Hematopoietic multipotent progenitor cell treated with erythropoietin and hydrocortisone succinate and interleukin-3 and kit ligand, for 17 days (in vitro differentiated cells): Measurements from ENCODE around the gene FLRT1.

ENCODE experiments used
- DNase-seq: peaks from one replicate; pipeline ENCODE4 v3.0.0-alpha.2; 2015; ENCODE audit warnings: low spot score

Gene FLRT1

DNA sequence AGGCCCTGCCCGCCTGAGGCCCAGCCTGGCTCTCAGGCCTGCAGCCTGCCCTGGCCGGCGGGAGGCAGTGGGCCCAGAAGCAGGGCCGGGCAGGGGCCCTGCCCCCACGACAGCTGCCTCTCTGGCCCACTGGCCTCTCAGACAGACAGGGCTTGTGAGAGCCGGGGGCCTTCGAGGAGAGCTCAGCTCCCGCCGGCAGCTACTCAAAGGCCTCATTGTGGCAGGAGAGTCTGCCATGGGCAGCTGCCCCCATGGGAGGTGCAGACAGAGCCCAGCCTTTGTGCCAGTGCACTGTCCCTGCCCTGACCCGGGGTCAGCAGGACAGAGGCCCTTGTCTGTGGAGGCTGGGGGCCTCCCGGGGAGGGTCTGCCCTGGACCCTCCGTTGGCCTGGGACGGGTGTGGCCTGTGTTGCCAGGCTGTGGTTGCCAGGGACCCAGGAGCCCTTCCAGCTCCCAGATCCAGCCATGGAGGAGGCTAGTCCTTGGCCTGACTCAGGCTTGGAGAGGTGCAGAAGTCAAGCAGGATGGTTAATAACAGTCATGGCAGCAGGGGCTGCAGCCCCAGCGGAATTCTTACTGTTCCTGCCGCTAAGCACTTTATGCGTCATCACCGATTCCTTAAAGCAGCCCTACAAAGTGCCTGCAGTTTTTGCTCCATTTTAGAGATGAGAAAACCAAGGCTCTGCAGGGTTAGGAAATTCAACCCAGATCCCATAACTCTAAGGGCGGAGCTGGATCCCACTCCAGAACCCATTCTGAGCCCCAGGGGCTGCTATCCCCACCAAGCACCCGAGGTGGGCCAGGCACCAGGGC, 12.5 kb downstream of the FLRT1 start:
- DNase-seq = no peak

DNA sequence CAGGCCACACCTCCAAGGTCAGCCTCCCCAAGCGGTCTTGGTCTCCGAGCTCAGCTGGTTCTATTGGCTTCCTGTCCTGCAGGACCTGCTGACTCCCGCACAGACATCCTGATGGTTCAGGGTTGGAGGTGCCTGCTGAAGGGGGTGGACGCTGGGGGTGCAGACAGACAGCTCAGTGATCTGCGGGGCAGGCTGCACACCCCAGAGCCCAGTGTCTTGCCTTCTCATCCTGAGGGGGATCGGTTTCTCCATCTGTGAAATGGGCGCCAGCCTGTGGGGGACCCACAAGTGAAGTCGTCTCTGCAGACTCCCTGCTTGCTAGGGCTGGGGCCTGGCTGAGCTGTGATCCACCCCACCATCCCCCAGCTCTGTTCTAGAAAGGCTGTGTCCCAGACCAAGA, 13.8 kb downstream of the FLRT1 start:
- DNase-seq = no peak

DNA sequence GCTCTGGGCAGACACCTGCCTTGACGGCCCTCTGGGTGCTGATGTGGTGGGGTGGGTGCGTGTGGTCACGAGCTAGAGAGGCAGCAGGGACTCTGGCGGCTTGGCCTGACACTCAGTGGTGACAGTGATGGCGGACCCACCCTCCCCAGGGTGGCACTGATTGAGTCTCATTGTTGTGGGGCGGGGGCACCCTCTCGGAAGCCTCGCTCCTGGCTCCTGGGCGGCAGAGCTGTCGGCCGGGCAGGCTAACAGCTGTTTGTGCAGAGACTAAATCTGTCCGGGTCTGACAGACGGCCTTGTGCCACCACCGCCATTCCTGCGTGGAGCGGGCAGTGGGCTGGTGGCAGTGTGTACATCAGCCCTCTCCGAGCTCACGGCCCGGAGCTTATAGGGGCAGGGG, 15.6 kb downstream of the FLRT1 start:
- DNase-seq = no peak

DNA sequence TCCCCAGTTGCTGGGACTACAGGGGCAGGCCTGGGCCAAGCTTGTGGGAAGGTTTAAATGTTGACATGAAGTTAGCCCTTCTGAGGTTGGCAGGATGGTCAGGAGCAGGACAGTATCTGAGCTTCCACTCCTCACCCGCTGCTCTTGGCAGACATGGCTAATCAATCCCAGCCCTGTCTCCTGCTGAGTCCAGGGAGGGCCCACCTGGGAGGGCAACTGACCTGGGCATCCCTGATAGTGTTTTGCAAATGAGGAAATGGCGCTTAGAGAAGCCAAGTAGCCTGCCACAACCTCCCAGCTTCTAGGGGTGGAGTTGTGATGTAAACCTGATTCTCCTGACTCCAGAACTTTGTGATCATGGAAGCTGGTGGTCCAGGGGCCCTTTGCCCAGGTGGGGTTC, 16.7 kb downstream of the FLRT1 start:
- no peak for DNase-seq

DNA sequence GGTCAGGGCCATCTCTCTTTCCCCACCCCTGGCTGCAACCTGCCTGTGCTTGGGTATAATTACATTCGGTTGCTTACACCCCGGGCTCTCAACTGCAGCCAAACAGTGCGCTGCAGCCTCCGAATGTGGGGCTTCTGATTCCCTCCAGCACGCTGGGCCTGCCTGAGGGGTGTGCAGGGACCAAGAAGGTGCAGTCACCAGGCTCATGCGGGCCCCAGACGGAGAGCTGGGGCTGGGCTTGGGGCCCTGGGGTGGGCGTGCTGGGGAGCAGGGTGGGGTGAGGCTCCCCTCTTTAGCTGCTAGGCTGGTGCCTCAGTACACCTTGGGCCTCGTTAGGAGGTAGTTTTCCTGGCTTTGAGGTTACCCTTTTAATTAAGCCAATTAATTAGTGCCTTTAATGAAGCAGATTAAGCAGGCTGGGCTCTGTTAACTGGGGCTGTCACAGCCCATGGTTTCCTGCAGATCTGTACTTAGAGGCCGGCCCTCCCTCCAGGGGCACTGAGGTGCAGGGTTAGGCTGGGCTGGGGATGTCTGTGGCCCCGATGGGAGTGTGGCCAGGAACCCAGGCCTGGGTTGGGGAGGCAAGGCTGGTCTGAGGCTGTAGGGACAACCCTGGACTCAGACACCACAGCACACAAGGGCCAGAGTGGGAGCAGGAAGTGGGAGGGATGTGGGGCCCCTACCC, 17.3 kb downstream of the FLRT1 start:
- no peak for DNase-seq

DNA sequence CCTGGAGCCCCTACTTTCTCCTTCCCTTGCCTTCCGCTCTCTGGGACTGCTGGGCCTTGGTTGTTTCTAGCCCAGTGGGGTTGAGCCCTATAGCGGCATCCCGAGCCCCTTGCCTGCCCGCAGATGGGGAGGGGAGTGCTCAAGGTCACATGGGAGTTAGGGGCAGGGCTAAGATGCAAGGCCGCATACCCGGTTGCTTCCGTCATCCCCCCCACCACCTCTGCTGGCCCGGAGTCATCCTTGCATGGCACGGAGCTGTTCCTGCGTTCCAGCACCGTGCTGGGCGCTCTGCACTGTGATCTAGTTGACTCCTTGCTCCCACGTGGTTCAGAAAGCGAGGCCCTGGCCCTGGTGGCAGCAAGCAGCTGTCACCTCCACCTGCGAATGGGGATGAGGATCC, 18.0 kb downstream of the FLRT1 start:
- DNase-seq = no peak

DNA sequence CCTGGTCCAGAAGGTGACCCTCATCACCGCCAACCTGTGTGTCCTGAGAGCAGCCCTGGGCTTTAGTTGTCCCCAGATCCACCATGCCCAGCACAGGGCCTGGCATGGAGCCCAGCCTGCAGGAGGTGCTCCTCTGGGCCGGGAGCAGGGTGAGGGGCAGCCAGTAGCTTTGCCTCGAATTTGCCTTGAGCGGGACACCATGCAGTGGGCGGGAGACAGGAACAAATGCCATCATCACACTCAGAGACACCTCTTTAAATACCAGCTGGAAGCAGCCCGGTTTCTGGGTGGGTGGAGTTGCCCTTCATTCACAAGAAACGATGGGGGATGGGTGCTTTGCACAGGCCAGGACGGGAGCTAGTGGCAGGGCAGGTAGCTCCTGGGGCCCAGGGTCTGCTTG, 19.3 kb downstream of the FLRT1 start:
- DNase-seq = no peak

DNA sequence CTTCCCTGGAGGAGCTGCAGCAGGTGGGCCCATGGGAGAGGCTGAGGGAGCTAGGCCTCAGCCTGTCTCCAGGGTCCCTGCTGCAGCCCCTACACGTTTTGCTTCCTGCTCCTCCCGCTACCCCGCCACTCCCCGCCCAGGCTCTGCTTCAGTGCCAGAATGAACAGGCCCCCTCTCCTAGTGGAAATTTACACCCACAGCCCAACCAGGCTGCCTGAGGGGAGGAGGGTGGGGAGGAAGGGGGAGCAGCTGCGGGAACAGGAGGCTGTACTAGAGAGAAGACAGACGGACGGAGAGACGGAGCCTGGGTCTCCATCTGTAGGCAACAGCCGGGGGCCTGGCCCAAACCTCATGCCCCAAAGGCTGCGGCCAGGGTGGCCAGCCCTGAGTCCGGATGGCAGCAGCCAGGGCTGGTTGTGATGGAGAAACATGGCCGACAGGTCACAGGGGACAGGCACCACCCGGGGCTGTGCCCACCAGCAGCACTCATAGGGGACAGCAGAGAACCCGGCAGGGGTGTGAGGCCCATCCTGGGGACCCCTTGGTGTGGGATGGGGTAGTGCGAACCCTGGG, 20.6 kb downstream of the FLRT1 start:
- no peak for DNase-seq

DNA sequence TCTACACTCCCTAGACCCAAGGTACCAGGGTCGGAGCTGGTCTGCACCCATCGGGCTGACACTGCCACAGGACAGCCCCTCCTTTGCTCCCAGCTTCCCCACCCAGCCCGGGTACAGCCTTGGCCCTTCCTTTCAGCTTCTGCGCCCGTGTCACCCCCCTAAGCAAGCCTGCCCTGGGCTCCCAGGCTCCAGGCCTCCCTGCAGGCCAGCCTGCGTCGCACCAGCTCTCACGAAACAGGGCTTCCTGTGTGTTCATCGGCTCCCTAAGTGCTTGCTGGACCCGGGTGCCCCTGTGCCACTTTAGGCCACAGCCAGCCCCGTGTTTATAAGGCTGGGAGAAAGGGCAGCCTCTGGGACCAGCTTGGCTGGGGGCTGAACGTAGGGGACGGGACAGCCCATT, 21.1 kb downstream of the FLRT1 start:
- no peak for DNase-seq

DNA sequence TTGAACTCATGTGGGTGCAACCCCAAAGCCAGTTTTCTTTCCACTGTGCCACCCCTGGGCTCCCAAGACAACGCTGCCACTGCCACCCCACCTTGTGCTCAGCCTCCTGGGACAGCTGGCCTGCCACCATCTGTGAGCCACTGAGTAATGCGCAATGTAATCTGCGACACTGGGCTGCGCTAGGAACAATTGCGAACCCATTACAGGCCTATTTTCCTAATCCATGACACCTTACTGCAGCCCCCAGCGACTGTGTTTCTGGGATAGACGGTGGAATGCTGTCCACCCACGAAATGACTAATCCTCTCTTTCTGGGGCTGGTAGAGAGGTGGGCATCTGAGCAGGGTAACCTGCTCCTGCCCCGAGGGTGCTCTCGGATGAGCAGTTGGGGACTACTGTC, 22.2 kb downstream of the FLRT1 start:
- no peak for DNase-seq

DNA sequence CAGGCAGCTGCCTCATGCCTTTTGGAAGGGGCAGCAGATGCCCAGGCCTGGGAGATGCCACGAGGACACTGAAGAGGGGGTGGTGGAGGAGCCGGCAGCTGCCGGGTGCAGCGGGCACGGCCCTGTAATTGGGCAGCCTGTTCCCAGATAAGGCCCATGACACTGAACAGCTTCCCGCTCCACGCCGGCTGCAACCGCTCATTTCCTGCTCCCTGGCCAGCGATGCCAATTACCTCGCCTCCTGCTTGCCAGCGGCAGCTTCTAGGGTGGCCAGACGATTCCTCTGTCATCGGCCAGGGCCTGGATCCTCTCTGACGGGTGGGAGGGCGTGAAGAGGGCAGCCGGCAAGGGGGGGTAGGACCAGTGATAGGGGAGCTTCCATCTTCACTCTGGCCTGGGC, 22.8 kb downstream of the FLRT1 start:
- DNase-seq = no peak

DNA sequence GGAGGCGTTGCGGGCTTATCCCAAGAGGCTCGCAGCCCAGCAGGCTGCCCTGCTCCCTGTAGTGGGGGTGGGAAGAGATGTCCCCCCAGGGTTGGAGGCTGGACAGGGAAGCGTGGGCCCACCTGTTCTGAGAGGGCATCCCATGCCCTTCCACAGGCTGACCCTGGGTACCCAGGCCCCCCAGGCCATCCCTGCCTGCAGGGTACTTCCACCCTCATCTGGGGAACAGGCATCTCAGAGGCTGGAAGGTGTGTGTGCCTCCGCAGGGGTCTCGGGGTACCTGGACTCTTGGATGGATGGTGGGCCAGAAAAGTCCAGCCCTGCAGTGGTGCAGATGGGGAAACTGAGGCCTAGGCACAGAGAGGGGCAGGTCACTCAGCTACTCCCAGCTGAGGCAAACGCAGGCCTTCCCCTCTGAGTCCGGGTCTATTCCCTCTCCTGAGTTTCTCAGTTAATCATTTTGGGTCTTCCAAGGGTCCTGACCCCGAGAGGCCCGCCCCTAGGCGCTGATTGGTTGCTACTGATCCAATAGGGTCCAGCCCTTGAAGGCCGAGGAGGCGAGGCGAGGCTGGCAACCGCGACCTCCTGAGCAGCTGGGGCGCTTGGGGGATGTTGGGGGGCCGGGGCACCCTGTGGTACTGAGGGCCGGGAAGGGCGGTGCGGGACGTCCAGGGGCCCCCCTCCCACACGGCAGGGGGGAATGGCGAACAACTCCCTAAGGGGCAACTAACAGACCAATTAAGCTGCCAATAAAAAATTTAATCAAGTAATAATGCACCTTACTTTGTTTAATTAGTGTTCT, 23.8 kb downstream of the FLRT1 start:
- DNase-seq = no peak

DNA sequence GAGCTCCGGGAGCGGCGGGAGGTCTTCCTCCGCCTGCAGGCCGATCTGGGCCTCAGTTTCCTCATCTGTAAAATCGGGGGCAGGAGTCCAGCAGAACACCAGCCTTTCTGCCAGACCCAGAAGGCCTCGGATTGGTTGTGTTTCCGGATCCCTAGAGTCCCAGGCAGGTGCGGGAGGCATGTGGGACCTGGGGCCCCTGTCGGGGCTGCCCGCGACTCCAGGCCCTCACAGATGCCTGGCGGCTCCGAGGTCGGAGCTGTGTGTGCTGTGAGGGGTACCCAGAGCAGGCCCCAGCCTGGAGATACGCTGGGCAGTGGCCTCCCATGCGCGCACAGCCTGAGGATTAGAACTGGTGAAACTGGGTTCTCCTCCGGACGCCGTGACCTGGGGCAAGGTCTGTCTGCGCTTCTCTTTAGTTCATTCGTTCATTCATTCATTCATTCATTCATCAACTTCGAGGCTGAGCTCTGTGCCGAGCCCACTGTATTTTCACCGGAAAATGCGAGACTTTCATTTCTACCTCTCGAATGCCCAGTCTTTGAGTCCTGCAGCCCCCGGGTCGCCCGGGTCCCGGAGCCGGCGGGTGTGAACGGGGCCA, 24.6 kb downstream of the FLRT1 start:
- no peak for DNase-seq

DNA sequence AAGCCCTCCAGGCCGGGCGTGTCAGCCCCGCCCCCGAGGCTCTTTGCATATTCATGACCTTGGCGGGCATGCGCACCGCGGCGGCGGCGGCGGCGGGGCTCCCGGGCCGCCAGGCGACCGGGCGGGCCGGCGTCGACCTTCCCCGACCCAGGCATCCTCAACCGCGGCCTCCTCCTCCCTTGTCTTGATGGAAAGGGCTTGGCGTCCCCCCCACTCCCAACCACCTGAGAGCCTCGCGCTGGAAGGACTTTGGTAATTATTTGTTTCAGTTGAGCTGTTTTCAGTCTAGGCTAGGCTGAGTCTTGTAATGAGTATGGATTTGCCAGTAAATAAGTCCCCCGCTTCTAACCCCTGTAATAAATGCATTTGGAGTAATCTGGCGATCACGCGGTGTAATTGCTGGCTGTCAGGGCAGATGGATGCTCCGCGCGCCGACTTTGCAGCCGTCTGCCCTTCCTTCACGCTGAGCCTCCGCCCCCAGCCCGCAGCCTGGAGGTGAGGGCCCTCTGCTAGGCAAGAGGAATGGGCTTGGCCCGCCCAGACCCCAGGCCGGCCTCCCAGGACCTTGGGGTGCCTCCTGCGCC, 25.2 kb downstream of the FLRT1 start:
- no peak for DNase-seq

DNA sequence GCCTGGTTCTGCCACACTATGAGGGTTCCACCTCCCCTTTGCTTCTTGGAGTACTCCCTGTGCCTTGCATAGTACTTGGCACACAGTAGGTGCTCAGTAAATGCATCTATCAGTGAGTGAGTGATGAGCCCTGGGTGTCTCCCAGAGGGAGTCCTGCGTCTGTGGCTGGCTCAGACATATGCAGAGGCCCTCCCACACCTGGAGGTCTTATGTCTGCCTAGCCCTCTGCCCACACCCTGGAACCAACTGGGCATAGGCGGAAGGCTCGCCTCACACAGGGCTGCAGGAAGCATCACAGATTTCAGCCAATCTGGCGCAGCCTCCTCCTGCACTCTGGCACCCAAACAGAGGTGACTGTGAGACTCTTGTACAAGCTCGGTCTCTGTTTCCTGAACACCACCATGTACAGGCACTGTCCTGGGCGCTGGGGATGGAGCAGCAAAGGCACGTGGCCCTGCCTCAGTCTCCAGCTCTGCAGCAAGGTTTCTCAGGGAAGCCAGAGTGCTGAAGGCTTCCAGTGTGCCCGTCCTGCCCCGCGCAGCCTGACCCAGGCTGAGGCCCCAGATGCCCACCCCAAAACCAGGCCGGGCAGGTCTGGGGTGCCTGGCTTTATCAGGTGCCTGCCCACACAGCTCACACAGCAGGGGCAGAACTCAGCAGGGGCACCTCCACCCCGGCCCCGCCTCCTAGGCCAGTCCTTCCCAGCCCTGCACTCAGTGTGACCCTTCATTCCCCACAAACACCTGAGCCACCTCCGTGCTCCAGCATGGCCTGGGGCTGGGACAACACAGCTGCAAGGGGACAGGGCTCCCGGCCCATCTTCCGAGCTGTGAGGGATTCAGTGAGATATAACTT, 26.7 kb downstream of the FLRT1 start:
- no peak for DNase-seq

DNA sequence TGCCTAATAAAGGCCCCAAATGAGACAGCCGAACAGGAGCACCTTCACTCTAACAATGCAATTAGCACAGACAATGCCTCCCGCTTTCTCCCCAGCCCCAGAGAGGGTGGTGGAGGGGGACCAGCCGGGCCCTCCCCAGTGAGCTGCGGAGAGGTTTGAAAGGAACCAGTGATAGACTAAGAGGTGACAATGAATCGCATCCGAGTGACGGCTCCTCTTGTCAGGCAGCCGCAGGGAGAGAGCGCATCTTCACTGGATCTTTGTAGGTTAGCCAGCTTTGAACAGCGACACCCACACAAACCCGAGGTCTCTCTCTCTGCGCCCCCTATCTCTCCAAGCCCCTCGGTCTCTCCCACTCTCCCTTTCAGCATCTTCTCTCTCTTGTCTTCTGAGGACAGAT, 28.0 kb downstream of the FLRT1 start:
- no peak for DNase-seq

DNA sequence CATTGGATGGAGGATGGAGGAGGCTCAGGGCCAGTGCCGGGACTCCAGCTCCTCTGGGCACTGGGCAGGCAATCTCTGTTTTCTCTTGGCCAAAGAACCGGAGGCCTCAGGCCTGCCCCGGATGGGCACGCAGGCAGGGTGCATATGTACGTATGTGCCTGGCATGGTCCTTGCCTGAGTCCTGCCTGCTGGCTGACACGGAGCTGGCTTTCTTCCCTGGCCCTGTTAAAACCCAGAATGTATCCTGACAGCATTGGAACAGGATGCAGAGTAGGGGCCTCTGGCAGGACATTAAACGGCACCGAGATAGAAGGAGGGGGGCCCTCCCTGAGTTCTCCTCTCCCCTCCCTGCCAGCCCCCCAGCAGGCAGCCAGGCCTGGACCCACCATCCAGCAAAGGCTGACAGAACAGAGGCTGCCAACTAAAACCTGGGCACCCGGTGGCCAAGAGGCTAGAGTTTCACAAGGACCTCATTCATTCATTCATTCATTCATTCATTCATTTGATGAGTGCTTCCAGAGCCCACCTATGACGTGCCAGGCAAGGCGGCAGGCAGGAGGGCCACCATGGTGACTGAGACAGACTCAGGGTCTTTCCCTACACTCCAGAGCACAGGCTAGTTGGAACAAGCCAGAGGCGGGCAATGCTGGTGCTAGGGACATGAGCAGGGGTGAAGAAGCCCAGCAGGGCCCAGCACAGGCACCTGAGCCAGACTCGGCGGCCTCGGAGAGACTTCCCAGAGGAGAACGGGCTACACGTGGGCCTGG, 28.8 kb downstream of the FLRT1 start:
- DNase-seq = no peak

DNA sequence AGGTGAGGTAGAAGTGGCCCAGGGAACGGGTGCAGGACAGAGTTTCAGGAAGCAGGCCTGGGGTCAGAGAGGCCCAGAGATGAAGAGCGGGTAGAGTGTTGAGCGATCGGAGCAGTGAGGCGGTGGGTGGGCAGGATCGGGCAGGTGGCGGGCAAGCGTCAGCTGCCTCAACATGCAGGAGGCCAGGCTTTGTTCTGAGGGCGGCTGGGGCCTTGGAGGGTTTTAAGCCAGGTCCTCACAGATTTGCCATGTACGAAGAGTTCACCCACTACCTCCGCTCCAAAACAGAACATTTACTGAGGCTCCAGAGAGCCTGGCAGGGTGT, 29.4 kb downstream of the FLRT1 start:
- no peak for DNase-seq

DNA sequence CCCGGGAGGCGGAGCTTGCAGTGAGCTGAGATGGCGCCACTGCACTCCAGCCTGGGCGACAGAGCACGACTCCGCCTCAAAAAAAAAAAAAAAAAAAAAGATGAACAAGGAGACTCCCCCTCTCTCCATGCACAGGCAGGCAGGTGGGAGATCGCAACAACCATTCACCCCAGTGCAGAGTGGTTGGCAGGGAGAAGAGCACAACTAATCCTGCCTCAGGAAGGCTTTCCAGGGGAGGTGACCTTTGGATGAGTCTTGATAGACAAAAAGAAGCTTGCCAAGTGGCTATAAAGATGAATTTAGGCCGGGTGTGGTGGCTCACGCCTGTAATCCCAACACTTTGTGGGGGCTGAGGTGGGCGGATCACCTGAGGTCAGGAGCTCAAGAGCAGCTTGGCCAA, 30.0 kb downstream of the FLRT1 start:
- DNase-seq = no peak
